Choroid plexus epithelial cell (primary cell): Measurements from ENCODE around the gene PREB.

Experiments
- DNase-seq: peaks from one replicate; pipeline ENCODE4 v3.0.0-alpha.2; 2010; ENCODE audit warnings: low read depth
- H3K4me3 ChIP-seq: 2 replicates; pipeline ENCODE4 v1.5.1; 2011; ENCODE audit warnings: low read depth, mild to moderate bottlenecking, control low read depth, low read length, moderate library complexity
- CTCF ChIP-seq: conservative IDR thresholded peaks from 2 replicates; pipeline ENCODE4 v1.5.1; 2011; ENCODE audit warnings: low read depth, mild to moderate bottlenecking, control low read depth, inconsistent platforms, low read length, moderate library complexity

Gene PREB

GRCh38 chr2:27160191-27160590 lies 25.8 kb upstream of the PREB start:
- H3K4me3 ChIP-seq: no peak overlapping the region
- no peak for TF ChIP-seq CTCF
- DNase-seq: no peak

- H3K4me3 ChIP-seq: no peak overlapping the region
- no peak for TF ChIP-seq CTCF
Observed at GRCh38 chr2:27159271-27159670, 24.8 kb upstream of the PREB start.

GRCh38 chr2:27158468-27158867 lies 24.0 kb upstream of the PREB start:
- DNase-seq: no peak
- no peak for TF ChIP-seq CTCF
- no peak overlapping the region for H3K4me3 ChIP-seq

More at GRCh38 chr2:27159271-27159670, 24.8 kb upstream of the PREB start:
- no peak for DNase-seq

- TF ChIP-seq CTCF: no peak
- no peak for DNase-seq
Observed at GRCh38 chr2:27155069-27155520, 20.7 kb upstream of the PREB start.

GRCh38 chr2:27154488-27154887 lies 20.1 kb upstream of the PREB start:
- TF ChIP-seq CTCF: no peak
- DNase-seq: no peak
- no peak overlapping the region for H3K4me3 ChIP-seq

More at GRCh38 chr2:27155069-27155520, 20.7 kb upstream of the PREB start:
- H3K4me3 ChIP-seq: no peak overlapping the region

GRCh38 chr2:27152796-27153464 lies 18.5 kb upstream of the PREB start:
- H3K4me3 ChIP-seq: no peak overlapping the region
- no peak for TF ChIP-seq CTCF
- DNase-seq: no peak

GRCh38 chr2:27152102-27152795 lies 17.8 kb upstream of the PREB start:
- DNase-seq: no peak
- TF ChIP-seq CTCF: no peak
- no peak overlapping the region for H3K4me3 ChIP-seq
